Stimulated activated memory B cell treated with anti-CD40 and anti-IgM and Interleukin-4, amounts not matched to agents 10 μg/mL and 1 μg/mL and 100 μg/mL, for 72 hours (primary cell): ENCODE measurements around the gene NEGR1.

Experiments used
- ATAC-seq: fragments of 150-1000 bp; cut with Tn5 transposase; 2 replicates; pipeline ENCODE4 v1.10.0; 2021
- H3K27ac Mint-ChIP-seq: one replicate; pipeline ENCODE4 v1.8.0; 2022; ENCODE audit warnings: mild to moderate bottlenecking, mixed read lengths
- H3K27me3 Mint-ChIP-seq: one replicate; pipeline ENCODE4 v1.8.0; 2022; ENCODE audit warnings: mixed read lengths
- H3K36me3 Mint-ChIP-seq: one replicate; pipeline ENCODE4 v1.8.0; 2022; ENCODE audit warnings: mixed read lengths
- H3K4me1 Mint-ChIP-seq: one replicate; pipeline ENCODE4 v1.8.0; 2022; ENCODE audit warnings: mixed read lengths
- H3K4me3 Mint-ChIP-seq: one replicate; pipeline ENCODE4 v1.8.0; 2022; ENCODE audit warnings: mild to moderate bottlenecking, moderate library complexity, mixed read lengths
- H3K9me3 Mint-ChIP-seq: one replicate; pipeline ENCODE4 v1.8.0; 2022; ENCODE audit warnings: mixed read lengths

Gene NEGR1

DNA sequence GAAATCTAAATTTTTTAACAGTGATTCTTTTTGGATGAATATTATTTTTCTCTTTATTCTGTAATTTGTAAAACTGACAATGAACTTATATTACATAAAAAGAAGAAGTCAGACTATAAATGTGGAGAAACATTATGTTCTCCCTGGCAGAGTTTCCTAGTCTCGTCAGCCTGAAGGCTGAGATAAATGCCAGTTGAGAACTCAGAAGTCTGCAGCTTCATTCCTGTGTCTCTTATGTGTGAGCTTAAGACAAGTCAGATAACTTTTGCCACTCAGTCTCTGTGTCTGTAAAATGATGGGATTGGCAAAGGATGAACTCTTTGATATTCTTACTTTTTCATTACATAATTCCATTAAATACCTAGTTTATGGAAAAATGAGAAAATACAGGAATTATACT is 632.7 kb downstream of the NEGR1 start:
- Mint-ChIP-seq H3K27me3 (no peaks in the 10 kb centered on the region), H3K9me3 (no peaks in the 10 kb centered on the region), H3K4me1 (no peaks in the 10 kb centered on the region), H3K4me3 (no peak overlapping the region), H3K36me3 (no peaks in the 10 kb centered on the region), H3K27ac (no peak overlapping the region)
- no peak for ATAC-seq

DNA sequence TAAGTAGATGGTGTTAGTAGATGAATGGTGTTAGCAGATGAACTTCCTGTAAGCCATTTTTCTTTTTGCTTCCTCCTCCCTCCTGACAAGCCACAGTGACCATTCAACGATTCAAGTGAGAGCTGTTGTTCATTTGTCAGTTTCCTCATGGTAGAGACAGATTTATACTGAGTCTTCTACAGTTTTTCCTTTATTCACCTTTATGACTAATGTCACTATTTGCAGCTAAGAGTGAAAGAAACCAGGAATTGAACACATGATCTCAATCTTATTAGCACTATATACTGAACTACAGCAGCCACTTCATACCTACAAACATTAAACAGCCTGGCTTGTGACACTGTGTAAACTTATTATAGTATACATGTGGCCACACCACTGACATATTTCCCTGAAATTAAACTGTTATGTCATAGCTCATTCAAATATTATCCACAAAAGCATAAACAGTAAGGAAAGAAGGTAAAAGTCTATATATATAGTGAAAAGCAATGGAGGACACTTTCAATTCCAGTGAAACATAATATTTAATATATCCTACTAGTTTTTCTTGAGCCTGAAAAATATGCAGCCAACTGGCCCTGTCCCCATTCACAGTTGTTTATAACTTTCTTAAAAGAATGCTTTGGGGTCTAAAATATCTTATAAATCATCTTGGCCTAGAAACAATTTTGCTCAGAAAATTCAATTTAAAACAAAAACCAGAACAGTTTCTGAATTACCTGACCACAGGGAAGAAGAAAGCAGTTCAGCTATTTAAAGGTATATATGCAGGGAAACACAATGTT is 634.6 kb downstream of the NEGR1 start:
- no peaks in the 10 kb centered on the region for H3K27me3 Mint-ChIP-seq
- H3K36me3 Mint-ChIP-seq = no peaks in the 10 kb centered on the region
- no peak for ATAC-seq
- H3K4me3 Mint-ChIP-seq = no peak overlapping the region
- peaks cover 3% of the 10 kb centered on the region for H3K9me3 Mint-ChIP-seq
- H3K27ac Mint-ChIP-seq = no peak overlapping the region
- no peaks in the 10 kb centered on the region for H3K4me1 Mint-ChIP-seq

DNA sequence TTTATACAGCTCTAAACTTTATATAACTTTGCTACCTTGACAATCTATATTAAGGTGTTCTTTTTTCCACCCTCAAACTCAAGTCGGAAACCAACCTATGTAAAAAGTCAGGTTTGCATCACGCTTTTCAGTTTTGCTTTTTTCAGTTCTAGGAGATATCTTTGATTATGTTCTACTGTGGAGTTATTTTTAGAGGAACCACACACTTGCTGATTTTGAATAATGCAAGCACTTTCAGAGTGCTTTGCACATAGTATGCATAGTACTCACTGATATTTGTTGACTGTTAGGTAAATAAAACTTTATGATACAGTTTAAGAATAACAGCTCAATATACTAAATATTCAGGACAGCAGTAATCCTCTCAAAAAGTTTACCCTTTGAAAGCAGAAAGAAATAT is 637.3 kb downstream of the NEGR1 start:
- H3K27ac Mint-ChIP-seq = no peak overlapping the region
- H3K27me3 Mint-ChIP-seq = no peaks in the 10 kb centered on the region
- H3K4me3 Mint-ChIP-seq = no peak overlapping the region
- no peaks in the 10 kb centered on the region for H3K36me3 Mint-ChIP-seq
- ATAC-seq = no peak
- H3K9me3 Mint-ChIP-seq = peaks cover 3% of the 10 kb centered on the region
- H3K4me1 Mint-ChIP-seq = no peaks in the 10 kb centered on the region

DNA sequence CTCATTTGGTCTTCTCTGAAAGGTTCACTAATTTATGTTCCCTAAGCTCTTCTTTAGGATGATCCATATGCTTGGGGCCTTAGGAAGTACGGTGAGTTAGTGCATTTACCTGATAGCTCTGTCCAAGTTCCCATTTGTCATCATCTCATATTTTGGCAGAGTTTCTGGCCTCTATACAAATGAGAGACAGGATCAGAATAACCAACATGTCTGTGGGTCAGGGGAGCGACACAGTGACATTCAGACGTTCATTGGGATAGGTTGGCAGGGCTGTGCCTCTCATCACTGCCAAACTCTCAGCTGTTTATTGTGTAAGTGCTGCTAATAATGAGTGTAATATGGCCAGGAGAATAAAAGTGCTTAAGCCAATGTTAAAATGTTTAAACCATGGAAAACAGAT is 640.4 kb downstream of the NEGR1 start:
- Mint-ChIP-seq H3K36me3 (no peaks in the 10 kb centered on the region), H3K27ac (no peak overlapping the region), H3K27me3 (no peaks in the 10 kb centered on the region), H3K4me3 (no peak overlapping the region), H3K4me1 (no peaks in the 10 kb centered on the region), H3K9me3 (peaks cover 3% of the 10 kb centered on the region)
- ATAC-seq = no peak

DNA sequence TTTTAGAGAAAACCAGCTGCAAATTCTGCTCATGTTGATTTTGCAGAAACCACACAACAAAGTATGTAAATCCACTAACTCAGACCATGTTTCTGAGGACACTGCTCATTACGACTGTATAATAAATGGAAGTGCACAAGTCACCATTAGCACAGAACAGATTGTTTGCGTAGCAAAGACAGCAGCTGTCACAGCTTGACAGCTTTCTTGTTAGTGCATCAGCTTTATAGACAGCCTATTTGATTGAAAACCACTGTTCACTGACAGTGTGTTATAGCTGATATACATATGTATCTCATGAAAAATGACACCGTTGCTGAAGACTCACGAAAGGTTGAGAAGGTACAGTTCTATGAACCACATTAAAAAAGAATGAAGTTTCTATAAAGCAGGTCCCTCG is 641.3 kb downstream of the NEGR1 start:
- Mint-ChIP-seq H3K4me1 (no peaks in the 10 kb centered on the region), H3K4me3 (no peak overlapping the region), H3K36me3 (no peaks in the 10 kb centered on the region), H3K27ac (no peak overlapping the region), H3K27me3 (no peaks in the 10 kb centered on the region), H3K9me3 (peaks cover 3% of the 10 kb centered on the region)
- no peak for ATAC-seq

DNA sequence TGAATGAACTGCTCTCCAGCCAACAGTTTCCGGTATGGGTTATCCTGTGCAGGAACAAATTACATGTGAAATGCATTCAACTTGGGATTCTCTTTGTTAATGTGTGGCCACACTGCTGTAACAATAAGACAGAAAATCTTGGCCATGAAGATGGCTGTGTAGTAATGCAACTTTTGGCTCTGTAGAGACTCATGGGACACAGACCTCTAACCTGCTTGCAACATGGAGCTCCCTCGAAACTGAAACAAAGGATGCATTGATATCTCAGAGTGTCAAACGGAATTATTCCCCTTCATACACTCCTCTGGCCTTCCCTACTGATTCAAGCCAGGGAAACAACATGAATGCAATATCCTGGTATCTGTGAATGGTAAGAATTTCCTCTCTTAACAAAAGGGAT is 642.2 kb downstream of the NEGR1 start:
- H3K27ac Mint-ChIP-seq = no peak overlapping the region
- H3K9me3 Mint-ChIP-seq = peaks cover 7% of the 10 kb centered on the region

DNA sequence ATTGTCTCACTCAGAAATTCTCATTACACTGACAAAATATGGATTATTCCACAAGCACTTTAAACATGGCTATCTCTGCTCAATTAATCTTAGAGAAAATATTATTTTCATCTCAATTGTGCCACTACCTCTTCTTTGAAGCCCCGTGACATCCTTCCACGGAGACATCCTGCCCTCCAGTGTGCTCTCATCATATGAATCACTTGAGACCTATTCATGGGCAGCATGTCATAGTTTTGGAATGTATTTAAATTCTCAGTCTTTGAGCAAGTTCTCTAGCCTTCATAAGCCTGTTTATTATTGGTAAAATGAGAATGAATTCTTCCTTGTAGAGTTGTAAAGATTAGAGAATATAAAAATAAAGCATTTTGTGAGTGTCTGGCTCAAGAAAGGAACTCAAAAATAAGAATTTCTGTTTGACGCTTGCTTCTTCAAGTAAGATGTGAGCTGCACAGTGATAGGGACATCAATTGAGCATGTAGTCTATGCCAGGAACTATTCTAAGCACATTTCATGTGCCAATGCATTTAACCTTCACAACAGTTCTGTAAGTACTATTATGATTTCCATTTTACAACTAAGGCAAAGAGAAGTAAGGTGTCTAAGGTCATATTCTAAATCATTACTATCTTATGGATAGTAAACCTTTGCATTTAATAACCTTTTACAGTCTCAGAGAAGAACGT is 644.1 kb downstream of the NEGR1 start:
- Mint-ChIP-seq H3K27me3 (no peaks in the 10 kb centered on the region), H3K4me3 (no peak overlapping the region), H3K9me3 (peaks cover 7% of the 10 kb centered on the region), H3K27ac (no peak overlapping the region), H3K4me1 (no peaks in the 10 kb centered on the region), H3K36me3 (no peaks in the 10 kb centered on the region)
- ATAC-seq = no peak

More for the DNA sequence above, 642.2 kb downstream of the NEGR1 start:
- no peak for ATAC-seq
- H3K36me3 Mint-ChIP-seq = no peaks in the 10 kb centered on the region
- no peaks in the 10 kb centered on the region for H3K4me1 Mint-ChIP-seq
- H3K27me3 Mint-ChIP-seq = no peaks in the 10 kb centered on the region
- no peak overlapping the region for H3K4me3 Mint-ChIP-seq

DNA sequence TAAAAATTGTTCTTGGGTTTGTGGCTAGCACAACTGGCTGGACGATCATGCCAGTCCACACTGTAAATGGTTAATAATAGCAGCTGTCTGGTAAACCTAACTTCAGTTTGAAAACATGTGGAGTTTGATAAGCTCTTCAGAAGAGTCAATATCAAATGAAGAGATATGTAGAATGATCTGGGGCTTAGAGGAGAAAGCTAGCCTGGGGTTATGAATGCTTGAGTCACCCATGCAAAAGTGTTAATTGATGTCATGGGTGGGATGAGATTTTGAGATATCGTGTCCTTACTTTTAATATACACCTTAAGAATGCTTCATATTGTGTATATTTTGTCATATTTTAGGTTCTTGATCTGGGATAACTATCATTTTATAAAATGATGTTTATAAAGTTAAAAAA is 646.8 kb downstream of the NEGR1 start:
- Mint-ChIP-seq H3K27me3 (no peaks in the 10 kb centered on the region), H3K4me3 (no peak overlapping the region), H3K27ac (no peak overlapping the region), H3K9me3 (peaks cover 7% of the 10 kb centered on the region), H3K4me1 (no peaks in the 10 kb centered on the region), H3K36me3 (no peaks in the 10 kb centered on the region)
- no peak for ATAC-seq

DNA sequence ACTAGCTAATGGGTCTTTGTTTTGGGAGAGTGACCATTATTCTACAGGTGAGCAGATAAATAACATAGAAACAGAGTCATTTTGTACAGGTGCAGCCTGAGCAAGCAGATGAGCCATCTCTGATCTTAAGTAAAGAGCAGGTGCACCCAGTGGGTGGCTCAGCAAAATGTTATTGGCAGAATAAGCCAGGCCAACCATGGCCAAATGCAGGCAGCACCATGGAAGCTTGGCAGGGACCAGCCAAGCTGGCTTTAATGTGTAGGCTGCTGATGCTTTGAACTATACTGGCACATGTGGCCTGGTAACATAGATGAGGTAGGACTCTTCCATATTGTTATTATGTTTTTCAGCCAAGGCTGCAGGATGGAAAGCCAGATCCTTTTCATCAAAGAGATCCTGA is 648.2 kb downstream of the NEGR1 start:
- Mint-ChIP-seq H3K9me3 (peaks cover 7% of the 10 kb centered on the region), H3K4me1 (no peaks in the 10 kb centered on the region), H3K27ac (no peak overlapping the region), H3K36me3 (no peaks in the 10 kb centered on the region), H3K4me3 (no peak overlapping the region), H3K27me3 (no peaks in the 10 kb centered on the region)
- no peak for ATAC-seq

DNA sequence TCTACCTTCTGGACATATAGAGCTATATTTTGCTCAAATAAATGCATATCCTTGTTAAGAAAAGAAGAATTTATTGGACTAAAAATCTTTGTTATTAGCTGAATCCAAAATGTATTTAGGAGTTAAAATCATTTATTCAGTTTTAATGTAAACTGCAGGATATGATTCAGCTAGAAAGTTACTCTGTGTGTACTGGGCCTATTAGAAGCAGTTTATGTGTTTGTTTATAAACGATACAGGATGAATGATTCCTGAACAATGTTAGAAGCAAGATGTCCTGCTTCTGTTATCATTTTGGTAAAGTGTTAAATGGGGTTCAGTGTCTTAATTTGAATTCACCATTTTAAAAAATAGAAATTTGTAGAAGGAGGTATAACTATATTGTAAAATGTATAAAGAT is 652.3 kb downstream of the NEGR1 start:
- Mint-ChIP-seq H3K27ac (no peak overlapping the region), H3K4me3 (no peak overlapping the region), H3K36me3 (no peaks in the 10 kb centered on the region), H3K27me3 (no peaks in the 10 kb centered on the region), H3K4me1 (no peaks in the 10 kb centered on the region), H3K9me3 (peaks cover 6% of the 10 kb centered on the region)
- ATAC-seq = no peak

DNA sequence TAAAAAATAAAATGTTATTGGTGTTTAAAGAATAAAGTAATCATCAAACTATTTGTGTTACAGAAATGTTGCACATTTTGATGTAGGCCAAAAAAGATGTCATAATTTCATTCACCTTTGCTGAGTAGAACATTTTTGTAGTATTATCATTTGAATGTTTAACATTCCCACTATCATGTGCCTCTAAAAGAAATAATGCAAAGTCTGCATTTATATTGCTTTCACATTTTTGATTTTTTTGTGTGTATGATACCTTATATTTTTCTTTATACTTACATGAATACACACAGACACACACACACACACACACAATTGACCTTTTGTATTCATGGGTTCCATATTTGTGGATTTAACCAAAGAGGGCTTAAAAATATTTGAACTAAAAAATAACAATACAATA is 657.3 kb downstream of the NEGR1 start:
- Mint-ChIP-seq H3K4me1 (no peaks in the 10 kb centered on the region), H3K27ac (no peak overlapping the region), H3K4me3 (no peak overlapping the region), H3K27me3 (no peaks in the 10 kb centered on the region), H3K36me3 (no peaks in the 10 kb centered on the region), H3K9me3 (peaks cover 5% of the 10 kb centered on the region)
- no peak for ATAC-seq

DNA sequence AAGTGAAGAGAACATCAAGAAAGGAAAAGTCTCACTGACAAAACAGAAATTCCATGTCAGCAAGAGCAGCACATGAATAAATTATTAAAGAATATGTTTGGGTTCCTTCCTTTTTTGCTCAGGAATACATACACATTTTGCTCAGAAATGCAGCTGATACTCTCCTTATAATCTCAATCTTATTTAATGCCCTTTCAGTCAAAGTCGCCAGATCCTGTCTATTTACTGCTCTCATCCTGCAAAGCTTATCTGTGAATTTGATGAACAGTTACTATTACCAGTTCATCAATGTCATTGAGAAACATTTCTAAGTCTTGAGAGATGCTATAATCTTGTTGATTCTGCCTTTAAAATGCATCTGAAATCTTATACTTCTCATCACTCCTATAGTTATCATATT is 658.5 kb downstream of the NEGR1 start:
- no peaks in the 10 kb centered on the region for H3K36me3 Mint-ChIP-seq
- no peak overlapping the region for H3K4me3 Mint-ChIP-seq
- H3K27me3 Mint-ChIP-seq = no peaks in the 10 kb centered on the region
- H3K27ac Mint-ChIP-seq = no peak overlapping the region
- H3K4me1 Mint-ChIP-seq = no peaks in the 10 kb centered on the region
- no peak for ATAC-seq
- peaks cover 5% of the 10 kb centered on the region for H3K9me3 Mint-ChIP-seq

DNA sequence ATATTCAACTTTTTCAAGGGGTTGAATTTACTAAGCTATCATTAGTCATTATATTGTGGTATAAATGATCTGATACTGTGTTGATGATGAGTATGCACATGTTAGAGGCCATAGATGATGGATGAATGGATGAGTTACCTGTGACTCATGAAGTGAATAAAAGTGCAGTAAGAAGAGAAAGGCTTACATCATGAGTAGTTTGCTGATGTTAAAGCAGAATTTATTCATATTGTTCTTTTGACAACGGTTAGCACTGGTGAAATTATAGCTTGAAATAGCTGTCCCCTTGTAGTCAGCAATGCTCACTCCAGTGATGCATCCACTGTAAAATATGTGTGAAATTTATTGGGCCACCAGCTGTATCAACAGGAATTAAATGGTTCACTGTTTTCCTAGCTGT is 660.6 kb downstream of the NEGR1 start:
- Mint-ChIP-seq H3K4me1 (no peaks in the 10 kb centered on the region), H3K36me3 (no peaks in the 10 kb centered on the region), H3K27me3 (no peaks in the 10 kb centered on the region), H3K27ac (no peak overlapping the region), H3K4me3 (no peak overlapping the region), H3K9me3 (peaks cover 2% of the 10 kb centered on the region)
- no peak for ATAC-seq

DNA sequence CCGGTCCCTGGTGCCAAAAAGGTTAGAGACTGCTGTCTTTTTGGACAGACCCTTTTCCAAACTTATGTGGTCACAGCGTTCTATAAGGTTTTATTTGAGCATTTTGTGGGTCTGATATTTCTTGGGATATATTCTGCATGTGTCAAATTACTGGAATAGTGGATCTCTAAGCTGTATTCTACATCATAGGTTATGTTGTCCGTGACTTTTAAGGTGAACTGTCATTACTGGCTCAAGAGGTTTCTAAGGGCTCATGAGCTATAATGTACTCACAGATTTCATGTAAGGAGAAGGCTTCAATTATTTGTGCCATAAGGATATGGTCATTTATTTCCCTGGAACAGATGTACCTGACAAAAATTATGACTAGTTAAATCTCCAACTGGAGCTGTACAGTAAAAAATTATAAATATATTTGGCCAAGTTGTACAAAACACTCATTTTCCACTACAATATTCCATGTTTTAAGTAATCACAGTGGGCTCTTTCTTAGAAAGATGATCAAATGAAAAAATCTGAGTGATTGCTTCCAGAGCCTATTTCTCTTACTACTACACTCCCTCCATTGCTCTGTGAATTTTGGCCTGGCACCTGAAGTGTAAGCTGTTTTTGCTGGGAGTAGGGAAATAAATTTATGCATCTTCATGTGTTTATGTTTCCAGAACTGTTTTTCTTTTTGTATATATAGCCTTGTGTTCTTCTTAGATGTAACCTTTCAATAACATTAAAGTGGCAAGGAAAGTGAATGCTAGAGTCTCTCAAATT is 663.4 kb downstream of the NEGR1 start:
- ATAC-seq = no peak
- H3K4me3 Mint-ChIP-seq = no peak overlapping the region
- no peaks in the 10 kb centered on the region for H3K27me3 Mint-ChIP-seq
- H3K27ac Mint-ChIP-seq = no peak overlapping the region
- no peaks in the 10 kb centered on the region for H3K4me1 Mint-ChIP-seq
- peaks cover 2% of the 10 kb centered on the region for H3K9me3 Mint-ChIP-seq
- H3K36me3 Mint-ChIP-seq = no peaks in the 10 kb centered on the region

DNA sequence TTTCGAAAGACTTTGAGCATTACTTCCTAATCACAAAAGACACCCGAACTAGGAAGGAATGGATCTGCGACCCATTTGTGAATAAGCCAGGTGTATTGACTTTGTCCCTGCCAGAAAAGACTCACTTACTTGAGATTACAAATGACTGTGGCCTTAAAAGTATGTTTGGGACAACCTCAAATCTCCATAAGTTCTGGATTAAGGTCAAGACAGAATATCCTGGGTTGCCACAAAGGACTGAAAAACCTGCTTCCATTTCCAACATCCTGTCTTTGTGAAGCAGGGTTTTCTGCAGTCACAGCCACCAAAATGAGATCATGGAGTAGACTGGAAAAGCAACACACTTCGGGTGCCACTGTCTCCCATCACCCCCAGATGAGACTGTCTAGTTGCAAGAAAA is 664.1 kb downstream of the NEGR1 start:
- ATAC-seq = no peak
- Mint-ChIP-seq H3K4me1 (no peaks in the 10 kb centered on the region), H3K27ac (no peak overlapping the region), H3K9me3 (no peaks in the 10 kb centered on the region), H3K4me3 (no peak overlapping the region), H3K27me3 (no peaks in the 10 kb centered on the region), H3K36me3 (no peaks in the 10 kb centered on the region)

DNA sequence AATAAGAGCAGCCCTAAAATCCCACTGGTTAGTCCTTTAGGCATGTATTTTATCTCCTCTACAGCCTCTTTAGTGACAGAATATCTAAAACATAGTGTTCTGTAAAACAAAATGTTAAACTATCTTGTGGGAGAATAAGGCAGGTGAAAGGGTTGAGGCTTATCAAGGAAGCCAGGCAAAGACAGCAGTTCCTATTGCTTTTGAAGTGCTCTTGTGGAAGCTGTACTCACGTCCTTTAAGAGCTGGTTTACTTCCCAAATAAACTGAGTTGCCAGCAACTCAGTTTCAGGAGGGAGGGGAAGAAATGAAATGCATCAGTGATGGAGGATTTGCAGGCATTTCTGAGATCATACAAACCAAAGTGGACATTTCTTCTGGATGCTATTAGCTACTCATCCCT is 671.9 kb downstream of the NEGR1 start:
- no peak overlapping the region for H3K27ac Mint-ChIP-seq
- H3K27me3 Mint-ChIP-seq = no peaks in the 10 kb centered on the region
- H3K36me3 Mint-ChIP-seq = no peaks in the 10 kb centered on the region
- H3K4me3 Mint-ChIP-seq = no peak overlapping the region
- H3K9me3 Mint-ChIP-seq = peaks cover 8% of the 10 kb centered on the region
- ATAC-seq = no peak
- no peaks in the 10 kb centered on the region for H3K4me1 Mint-ChIP-seq
